Measurements from ENCODE around the gene VSTM4. TPM values are rescaled to one million over a fixed set of nuclear protein-coding genes. Genes with fewer than 3 reads are reported as not detected.

VSTM4 gene
- total and polyA plus RNA-seq, 2 donors (not counting 1 experiment from before 2014, with no cell fraction given) = 8.1 to 27.9 TPM

GRCh38 chr10:49068209-49068608 lies 47.1 kb downstream of the VSTM4 start:
- H3K79me2 ChIP-seq (ENCODE audit: control insufficient read depth, insufficient read depth, low read length) = no peaks in the 10 kb centered on the region
- no peak for TF ChIP-seq CTCF (conservative IDR thresholded peaks at IDR 0.05 in 1 of 2, IDR thresholded peaks at IDR 0.05 in 1 of 2; ENCODE audit: low read depth in 1 of 2, low read length in 2 of 2)
- no peak for TF ChIP-seq EZH2 (IDR thresholded peaks at IDR 0.05; ENCODE audit: low read length, missing control alignments)

GRCh38 chr10:49066944-49067730 lies 48.2 kb downstream of the VSTM4 start:
- Histone ChIP-seq H3K36me3 (ENCODE audit: control insufficient read depth, insufficient read depth, low read length) (no peaks in the 10 kb centered on the region), H3K27ac (ENCODE audit: insufficient read depth, low read length) (no peak overlapping the region), H3K27me3 (ENCODE audit: control insufficient read depth, insufficient read depth, low read length) (no peaks in the 10 kb centered on the region), H2AFZ (ENCODE audit: low read length) (no peak overlapping the region), H3K4me3 (replicated peaks in 1 of 4; ENCODE audit: control extremely low read depth in 1 of 4, insufficient read depth in 1 of 4, low read depth in 3 of 4, low read length in 4 of 4) (no peak overlapping the region), H3K9ac (ENCODE audit: insufficient read depth, low read length) (no peak overlapping the region), H3K4me2 (ENCODE audit: extremely low read depth, insufficient read depth, low read length) (no peak overlapping the region), H3K4me1 (ENCODE audit: control insufficient read depth, extremely low read depth, insufficient read depth, low read length) (no peaks in the 10 kb centered on the region), H4K20me1 (ENCODE audit: control insufficient read depth, extremely low read depth, insufficient read depth, low read length) (no peaks in the 10 kb centered on the region), H3K79me2 (ENCODE audit: control insufficient read depth, insufficient read depth, low read length) (no peaks in the 10 kb centered on the region), H3K9me3 (ENCODE audit: control insufficient read depth, insufficient read depth, low read depth, low read length) (no peaks in the 10 kb centered on the region)
- no peak for TF ChIP-seq CTCF (conservative IDR thresholded peaks at IDR 0.05 in 1 of 2, IDR thresholded peaks at IDR 0.05 in 1 of 2; ENCODE audit: low read depth in 1 of 2, low read length in 2 of 2)
- no peak for TF ChIP-seq EZH2 (IDR thresholded peaks at IDR 0.05; ENCODE audit: low read length, missing control alignments)
- no peak for DNase-seq (ENCODE audit: low read depth in 2 of 2)

More at GRCh38 chr10:49068209-49068608, 47.1 kb downstream of the VSTM4 start:
- Histone ChIP-seq H3K4me1 (ENCODE audit: control insufficient read depth, extremely low read depth, insufficient read depth, low read length) (no peaks in the 10 kb centered on the region), H2AFZ (ENCODE audit: low read length) (no peak overlapping the region), H3K27ac (ENCODE audit: insufficient read depth, low read length) (no peak overlapping the region), H3K36me3 (ENCODE audit: control insufficient read depth, insufficient read depth, low read length) (no peaks in the 10 kb centered on the region), H3K27me3 (ENCODE audit: control insufficient read depth, insufficient read depth, low read length) (no peaks in the 10 kb centered on the region), H4K20me1 (ENCODE audit: control insufficient read depth, extremely low read depth, insufficient read depth, low read length) (no peaks in the 10 kb centered on the region), H3K4me2 (ENCODE audit: extremely low read depth, insufficient read depth, low read length) (no peak overlapping the region), H3K9ac (ENCODE audit: insufficient read depth, low read length) (no peak overlapping the region), H3K9me3 (ENCODE audit: control insufficient read depth, insufficient read depth, low read depth, low read length) (no peaks in the 10 kb centered on the region), H3K4me3 (replicated peaks in 1 of 4; ENCODE audit: control extremely low read depth in 1 of 4, insufficient read depth in 1 of 4, low read depth in 3 of 4, low read length in 4 of 4) (no peak overlapping the region)
- no peak for DNase-seq (ENCODE audit: low read depth in 2 of 2)

DNA sequence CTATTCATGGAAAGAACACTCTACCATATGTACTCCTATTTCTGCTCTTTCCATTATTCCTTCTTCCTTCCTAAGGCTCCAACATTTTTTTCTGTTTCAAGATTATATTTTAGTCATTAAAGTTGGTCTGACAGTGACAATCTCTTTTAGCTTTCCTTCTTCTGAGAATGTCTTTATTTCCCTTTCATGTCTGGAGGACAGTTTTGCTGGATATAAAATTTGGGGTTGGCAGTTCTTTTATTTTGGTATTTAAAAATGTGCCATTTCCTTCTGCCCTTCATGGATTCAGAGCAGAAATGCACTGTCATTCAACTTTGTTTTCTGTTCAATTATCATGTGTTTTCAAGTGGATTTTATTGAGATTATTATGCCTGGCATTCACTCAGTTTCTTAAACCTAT lies 53.1 kb downstream of the VSTM4 start:
- H3K4me3 ChIP-seq (replicated peaks in 1 of 4; ENCODE audit: control extremely low read depth in 1 of 4, insufficient read depth in 1 of 4, low read depth in 3 of 4, low read length in 4 of 4) = no peak overlapping the region
- no peak overlapping the region for H3K9ac ChIP-seq (ENCODE audit: insufficient read depth, low read length)
- H3K79me2 ChIP-seq (ENCODE audit: control insufficient read depth, insufficient read depth, low read length) = no peaks in the 10 kb centered on the region
- H3K4me2 ChIP-seq (ENCODE audit: extremely low read depth, insufficient read depth, low read length) = no peak overlapping the region
- TF ChIP-seq EZH2 (IDR thresholded peaks at IDR 0.05; ENCODE audit: low read length, missing control alignments) = no peak
- no peak for TF ChIP-seq CTCF (conservative IDR thresholded peaks at IDR 0.05 in 1 of 2, IDR thresholded peaks at IDR 0.05 in 1 of 2; ENCODE audit: low read depth in 1 of 2, low read length in 2 of 2)
- no peaks in the 10 kb centered on the region for H3K9me3 ChIP-seq (ENCODE audit: control insufficient read depth, insufficient read depth, low read depth, low read length)
- no peak overlapping the region for H3K27ac ChIP-seq (ENCODE audit: insufficient read depth, low read length)
- peaks cover 2% of the 10 kb centered on the region for H3K4me1 ChIP-seq (ENCODE audit: control insufficient read depth, extremely low read depth, insufficient read depth, low read length)
- H4K20me1 ChIP-seq (ENCODE audit: control insufficient read depth, extremely low read depth, insufficient read depth, low read length) = no peaks in the 10 kb centered on the region
- no peak for DNase-seq (ENCODE audit: low read depth in 2 of 2)
- H3K27me3 ChIP-seq (ENCODE audit: control insufficient read depth, insufficient read depth, low read length) = no peaks in the 10 kb centered on the region
- no peaks in the 10 kb centered on the region for H3K36me3 ChIP-seq (ENCODE audit: control insufficient read depth, insufficient read depth, low read length)
- no peak overlapping the region for H2AFZ ChIP-seq (ENCODE audit: low read length)
